GM06990 (cell line): Measurements from ENCODE around the gene TMEM176B.

Experiments used
- DNase-seq: peaks from one replicate; pipeline ENCODE4 v3.0.0-alpha.2; 2011; ENCODE audit not compliant: insufficient read length; ENCODE audit errors: extremely low read depth
- H3K27me3 ChIP-seq: replicated peaks from 2 replicates; pipeline ENCODE4 v1.6.0; 2011; ENCODE audit warnings: low read length; ENCODE audit not compliant: control insufficient read depth, insufficient read depth
- H3K36me3 ChIP-seq: 2 replicates; pipeline ENCODE4 v1.5.1; 2011; ENCODE audit warnings: low read length; ENCODE audit not compliant: control insufficient read depth, insufficient read depth
- H3K4me3 ChIP-seq: replicated peaks from 2 replicates; pipeline ENCODE4 v1.5.1; 2011; ENCODE audit warnings: low read depth, mild to moderate bottlenecking, control low read depth, low read length
- CTCF ChIP-seq: IDR thresholded peaks from 2 replicates; pipeline ENCODE4 v1.5.1; 2011; ENCODE audit warnings: low read length, control low read depth, mild to moderate bottlenecking, inconsistent platforms; ENCODE audit not compliant: insufficient read depth, poor library complexity, severe bottlenecking

TMEM176B gene

DNA sequence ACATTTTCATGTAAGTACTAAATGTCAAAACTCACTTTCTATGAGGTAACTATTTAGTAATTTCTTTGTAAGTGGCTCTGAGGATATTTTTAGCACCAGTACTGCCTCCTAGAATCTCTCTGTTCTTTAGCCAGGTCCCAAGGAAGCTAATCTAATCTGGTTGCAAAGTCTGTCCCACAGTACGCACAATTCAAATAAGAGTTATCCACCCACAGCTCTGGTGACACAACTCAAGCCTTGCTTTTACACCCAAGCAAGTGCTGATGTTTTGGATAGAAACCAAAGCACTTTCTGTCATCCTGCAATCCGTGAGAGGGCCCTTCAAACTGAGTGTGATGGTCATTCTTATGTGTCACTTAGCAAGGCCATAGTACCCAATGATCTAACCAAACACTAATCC is 48.5 kb downstream of the TMEM176B start:
- TF ChIP-seq CTCF = no peak
- H3K4me3 ChIP-seq = no peak overlapping the region
- no peaks in the 10 kb centered on the region for H3K36me3 ChIP-seq
- no peak for DNase-seq
- H3K27me3 ChIP-seq = no peaks in the 10 kb centered on the region

- DNase-seq = no peak
- no peaks in the 10 kb centered on the region for H3K27me3 ChIP-seq
- TF ChIP-seq CTCF = no peak
- H3K36me3 ChIP-seq = peaks cover 10% of the 10 kb centered on the region
- no peak overlapping the region for H3K4me3 ChIP-seq
These were observed 51.8 kb downstream of the TMEM176B start for GRCh38 chr7:150748376-150748775.

DNA sequence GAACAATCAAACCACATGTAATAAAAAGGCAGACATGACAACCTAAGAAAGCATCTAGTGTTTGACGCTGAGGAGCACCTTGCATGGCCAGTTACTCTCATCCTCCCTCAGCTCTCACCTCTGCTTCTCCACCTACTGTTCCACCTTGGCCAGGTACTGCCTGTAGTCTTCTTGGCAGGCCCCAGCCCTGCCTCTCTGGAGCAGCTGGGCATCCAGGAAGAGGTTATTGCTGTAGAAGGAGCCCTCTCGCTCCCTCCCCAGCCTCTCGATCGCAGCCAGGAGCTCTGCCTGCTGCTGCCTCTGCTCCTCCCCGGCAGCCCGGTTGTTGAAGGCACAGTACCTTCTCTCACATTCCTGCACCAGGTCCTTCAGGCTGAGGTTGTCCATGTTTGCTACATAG is 53.2 kb downstream of the TMEM176B start:
- no peak for TF ChIP-seq CTCF
- no peak overlapping the region for H3K4me3 ChIP-seq
- H3K36me3 ChIP-seq = peaks cover 12% of the 10 kb centered on the region
- no peaks in the 10 kb centered on the region for H3K27me3 ChIP-seq
- no peak for DNase-seq

GRCh38 chr7:150745876-150746275 is 54.3 kb downstream of the TMEM176B start:
- no peak overlapping the region for H3K4me3 ChIP-seq
- no peak for DNase-seq
- peaks cover 14% of the 10 kb centered on the region for H3K36me3 ChIP-seq
- no peak for TF ChIP-seq CTCF
- no peaks in the 10 kb centered on the region for H3K27me3 ChIP-seq

DNA sequence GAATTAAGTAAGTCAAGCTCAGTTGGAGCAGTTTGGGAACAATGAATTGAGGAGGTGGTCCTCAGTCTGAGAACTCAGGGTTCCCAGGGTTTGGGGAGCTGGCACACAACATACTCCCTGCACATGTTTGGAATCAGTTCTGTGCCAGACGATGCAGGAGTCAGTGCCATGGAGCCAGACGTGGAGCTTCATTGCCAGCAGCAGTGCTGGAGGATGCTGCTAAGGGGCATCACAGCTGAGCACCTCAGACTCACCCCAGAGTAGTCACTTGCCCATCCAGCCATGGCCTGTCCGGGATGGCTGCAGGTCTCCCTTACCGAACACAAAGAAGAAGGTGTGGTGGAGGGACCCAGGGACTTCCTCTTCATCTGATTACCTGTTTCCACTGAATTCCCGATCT is 55.1 kb downstream of the TMEM176B start:
- no peak for DNase-seq
- Histone ChIP-seq H3K4me3 (no peak overlapping the region), H3K27me3 (no peaks in the 10 kb centered on the region), H3K36me3 (peaks cover 16% of the 10 kb centered on the region)
- no peak for TF ChIP-seq CTCF

- DNase-seq = no peak
- Histone ChIP-seq H3K4me3 (no peak overlapping the region), H3K27me3 (no peaks in the 10 kb centered on the region), H3K36me3 (peaks cover 16% of the 10 kb centered on the region)
- no peak for TF ChIP-seq CTCF
These were observed 56.0 kb downstream of the TMEM176B start for GRCh38 chr7:150744041-150744656.
